H1 (cell line): ENCODE data around the gene TAL2. TPM values are rescaled to one million over a fixed set of nuclear protein-coding genes. Genes with fewer than 3 reads are reported as not detected.

ENCODE experiments used
- CTCF ChIA-PET: fragments of 300-600 bp; sonication (Branson Sonifier 250); formaldehyde crosslinking; loops from one replicate; lab custom pipeline; 2021; ENCODE audit not compliant: partially characterized antibody; lab: Charles Lee
- POLR2A ChIA-PET: fragments of 300-600 bp; sonication (Branson Sonifier 250); formaldehyde crosslinking; loops from one replicate; lab custom pipeline; 2021; ENCODE audit warnings: inconsistent platforms; ENCODE audit not compliant: partially characterized antibody; lab: Charles Lee
- DNase-seq, 2 experiments: peaks; one replicate each; pipeline versions ENCODE4 v3.0.0 to v3.0.0-alpha.2; 2010 to 2022; ENCODE audit warnings: low spot score in 2 of 2, low read depth in 1 of 2, mixed read lengths in 1 of 2
- FAIRE-seq: peaks from 2 replicates; lab custom pipeline; 2011; peaks lifted over from hg19 to GRCh38; lab: Jason Lieb, UNC
- H2AFZ ChIP-seq: 2 replicates; pipeline ENCODE4 v1.8.1; 2012; ENCODE audit warnings: low read length, inconsistent platforms
- H2AK5ac ChIP-seq: 2 replicates; pipeline ENCODE4 v1.6.1; 2013; ENCODE audit warnings: low read depth, low read length
- H2BK120ac ChIP-seq: replicated peaks from 2 replicates; pipeline ENCODE3; 2013; ENCODE audit warnings: low read depth, low read length, inconsistent platforms
- H2BK12ac ChIP-seq: 2 replicates; pipeline ENCODE4 v1.6.1; 2013; ENCODE audit warnings: low read depth, low read length
- H2BK15ac ChIP-seq: 2 replicates; pipeline ENCODE4 v1.6.1; 2013; ENCODE audit warnings: low read length
- H2BK20ac ChIP-seq: 2 replicates; pipeline ENCODE4 v1.6.1; 2013; ENCODE audit warnings: low read length
- H2BK5ac ChIP-seq: 2 replicates; pipeline ENCODE4 v1.6.1; 2013; ENCODE audit warnings: low read depth, low read length
- H3K14ac ChIP-seq: 2 replicates; pipeline ENCODE4 v1.6.1; 2013; ENCODE audit warnings: inconsistent platforms; ENCODE audit not compliant: insufficient read length
- H3K18ac ChIP-seq: 2 replicates; pipeline ENCODE4 v1.6.1; 2013; ENCODE audit warnings: low read length; ENCODE audit errors: extremely low read depth
- H3K23ac ChIP-seq: 2 replicates; pipeline ENCODE4 v1.6.1; 2013; ENCODE audit warnings: inconsistent platforms; ENCODE audit not compliant: insufficient read length
- H3K23me2 ChIP-seq: 2 replicates; pipeline ENCODE4 v1.6.1; 2013; ENCODE audit warnings: low read depth, low read length
- H3K27ac ChIP-seq: 2 replicates; pipeline ENCODE4 v1.6.1; 2011; ENCODE audit warnings: low read depth, low read length, inconsistent platforms
- H3K27me3 ChIP-seq, 4 experiments: replicated peaks in 1 of 4; 1 replicate in 1 of 4; 2 replicates in 3 of 4; pipeline versions ENCODE4 v1.6.1 to v1.8.1; 2011 to 2013; ENCODE audit warnings: low read length in 3 of 4, mild to moderate bottlenecking in 3 of 4, inconsistent platforms in 2 of 4, mixed read lengths in 2 of 4, moderate library complexity in 1 of 4; ENCODE audit not compliant: control insufficient read depth in 3 of 4, insufficient read depth in 3 of 4; ENCODE audit errors: extremely low read depth in 1 of 4
- H3K36me3 ChIP-seq, 4 experiments: 2 replicates each; pipeline versions ENCODE4 v1.6.1 to v1.8.1; 2011 to 2013; ENCODE audit warnings: mild to moderate bottlenecking in 4 of 4, low read length in 3 of 4, moderate library complexity in 2 of 4, control low read depth in 1 of 4, inconsistent platforms in 1 of 4; ENCODE audit not compliant: insufficient read depth in 4 of 4, control insufficient read depth in 2 of 4
- H3K4ac ChIP-seq: replicated peaks from 2 replicates; pipeline ENCODE3; 2013; ENCODE audit warnings: low read length, low read depth, mixed read lengths, inconsistent platforms; ENCODE audit not compliant: insufficient read length
- H3K4me1 ChIP-seq, 4 experiments: replicated peaks in 1 of 4; 1 replicate in 1 of 4; 2 replicates in 3 of 4; pipeline versions ENCODE4 v1.6.1 to v1.8.1; 2011 to 2013; ENCODE audit warnings: low read length in 3 of 4, inconsistent platforms in 2 of 4, mixed read lengths in 1 of 4; ENCODE audit not compliant: insufficient read depth in 4 of 4, control insufficient read depth in 3 of 4
- H3K4me2 ChIP-seq, 2 experiments: 2 replicates each; pipeline versions ENCODE4 v1.6.1 to v1.8.1; 2011 to 2013; ENCODE audit warnings: low read depth in 2 of 2, low read length in 2 of 2, control low read depth in 1 of 2, inconsistent platforms in 1 of 2, mild to moderate bottlenecking in 1 of 2; ENCODE audit not compliant: insufficient read depth in 1 of 2
- H3K4me3 ChIP-seq, 4 experiments: fragments of 200-600, 300-600 bp in 1 of 4; sonication (generic), shearing (Covaris generic), sonication (Bioruptor Twin) in 1 of 4; 2 replicates each; pipeline versions ENCODE4 v1.5.1 to v1.8.1; 2011 to 2016; ENCODE audit warnings: low read length in 4 of 4, low read depth in 3 of 4, control low read depth in 2 of 4, inconsistent platforms in 2 of 4, mild to moderate bottlenecking in 2 of 4, mixed read lengths in 1 of 4, moderate library complexity in 1 of 4; ENCODE audit not compliant: insufficient read depth in 2 of 4; ENCODE audit errors: extremely low read depth in 1 of 4
- H3K56ac ChIP-seq: replicated peaks from 2 replicates; pipeline ENCODE3; 2013; ENCODE audit warnings: low read depth, mild to moderate bottlenecking, mixed read lengths, low read length, inconsistent platforms; ENCODE audit not compliant: insufficient read length
- H3K79me1 ChIP-seq: 2 replicates; pipeline ENCODE4 v1.6.1; 2013; ENCODE audit warnings: low read depth, low read length, control low read depth
- H3K79me2 ChIP-seq, 2 experiments: 2 replicates each; pipeline versions ENCODE4 v1.6.1 to v1.8.1; 2012 to 2013; ENCODE audit warnings: low read length in 2 of 2, mild to moderate bottlenecking in 2 of 2, inconsistent platforms in 1 of 2; ENCODE audit not compliant: insufficient read depth in 2 of 2, control insufficient read depth in 1 of 2
- H3K9ac ChIP-seq, 4 experiments: replicated peaks in 1 of 4; 1 replicate in 1 of 4; 2 replicates in 3 of 4; pipeline versions ENCODE4 v1.6.1 to v1.8.1; 2011 to 2013; ENCODE audit warnings: low read depth in 3 of 4, low read length in 3 of 4, control low read depth in 2 of 4, mild to moderate bottlenecking in 2 of 4, moderate library complexity in 2 of 4, inconsistent platforms in 1 of 4; ENCODE audit errors: extremely low read depth in 1 of 4
- H3K9me3 ChIP-seq, 2 experiments: 2 replicates each; pipeline versions ENCODE4 v1.6.1 to v1.8.1; 2012 to 2013; ENCODE audit warnings: mild to moderate bottlenecking in 2 of 2, moderate library complexity in 2 of 2, control low read depth in 1 of 2, inconsistent platforms in 1 of 2, low read depth in 1 of 2, low read length in 1 of 2, mixed read lengths in 1 of 2; ENCODE audit not compliant: insufficient read depth in 2 of 2
- H4K20me1 ChIP-seq, 2 experiments: replicated peaks in 1 of 2; 2 replicates each; pipeline versions ENCODE3 to v1.8.1; 2011 to 2013; ENCODE audit warnings: inconsistent platforms in 2 of 2, low read length in 2 of 2, mild to moderate bottlenecking in 1 of 2; ENCODE audit not compliant: insufficient read depth in 2 of 2, control insufficient read depth in 1 of 2
- H4K5ac ChIP-seq: 2 replicates; pipeline ENCODE4 v1.6.1; 2013; ENCODE audit warnings: low read length, low read depth, mixed read lengths, inconsistent platforms; ENCODE audit not compliant: insufficient read length
- H4K8ac ChIP-seq: 2 replicates; pipeline ENCODE4 v1.8.0; 2013; ENCODE audit warnings: mild to moderate bottlenecking, moderate library complexity, low read length, inconsistent platforms; ENCODE audit not compliant: insufficient read depth; ENCODE audit errors: extremely low read depth
- H4K91ac ChIP-seq: replicated peaks from 2 replicates; pipeline ENCODE3; 2013; ENCODE audit warnings: low read length, mixed read lengths, inconsistent platforms; ENCODE audit not compliant: insufficient read length
- CTBP2 ChIP-seq: IDR thresholded peaks from 2 replicates; pipeline ENCODE4 v1.7.0; 2011; ENCODE audit warnings: borderline replicate concordance, mild to moderate bottlenecking, moderate library complexity, mixed read lengths, low read length; ENCODE audit not compliant: insufficient read depth, insufficient read length
- EGR1 ChIP-seq: IDR thresholded peaks from 2 replicates; pipeline ENCODE4 v1.6.1; 2011; ENCODE audit warnings: low read depth, low read length, borderline replicate concordance
- GTF2F1 ChIP-seq: IDR thresholded peaks from 2 replicates; pipeline ENCODE4 v1.6.1; 2012; ENCODE audit warnings: low read depth, low read length, improper control_type of control experiment, borderline replicate concordance
- HDAC6 ChIP-seq: IDR thresholded peaks from one replicate; pipeline ENCODE4 v1.7.1; 2012; ENCODE audit warnings: low read depth, mild to moderate bottlenecking, inconsistent platforms, low read length, moderate library complexity
- JUN ChIP-seq: IDR thresholded peaks from 2 replicates; pipeline ENCODE4 v1.6.1; 2011; ENCODE audit warnings: low read depth, mild to moderate bottlenecking, improper control_type of control experiment, low read length
- KDM1A ChIP-seq: fragments of 200-600, 300-600 bp; sonication (generic); IDR thresholded peaks from 2 replicates; pipeline ENCODE4 v1.7.1; 2016; ENCODE audit warnings: mild to moderate bottlenecking, low read length, borderline replicate concordance
- NANOG ChIP-seq: IDR thresholded peaks from 2 replicates; pipeline ENCODE4 v1.6.1; 2011; ENCODE audit warnings: low read length, low read depth, mild to moderate bottlenecking, inconsistent platforms; ENCODE audit not compliant: insufficient read depth, poor library complexity, severe bottlenecking
- RFX5 ChIP-seq: IDR thresholded peaks from 2 replicates; pipeline ENCODE4 v1.6.1; 2011; ENCODE audit warnings: low read depth, low read length, improper control_type of control experiment, borderline replicate concordance
- RXRA ChIP-seq: IDR thresholded peaks from 2 replicates; pipeline ENCODE4 v1.6.1; 2011; ENCODE audit warnings: low read depth, mild to moderate bottlenecking, low read length, moderate library complexity; ENCODE audit not compliant: insufficient read depth
- TAF7 ChIP-seq: optimal IDR thresholded peaks from 2 replicates; pipeline ENCODE3; 2011; ENCODE audit warnings: low read depth, mild to moderate bottlenecking, inconsistent platforms, low read length, moderate library complexity, borderline replicate concordance
- YY1 ChIP-seq: IDR thresholded peaks from 2 replicates; pipeline ENCODE4 v1.6.1; 2011; ENCODE audit warnings: low read depth, mild to moderate bottlenecking, low read length
- WGBS, 2 experiments: shearing (Covaris generic) in 1 of 2; methylation state at CpG; one replicate each; pipeline versions ENCODE4 v1.1.6 to v1.1.7; 2013 to 2015; ENCODE audit warnings: low lambda C conversion rate in 2 of 2, mixed read lengths in 2 of 2, inconsistent platforms in 1 of 2, low coverage in 1 of 2, missing lambda C conversion rate in 1 of 2; ENCODE audit not compliant: insufficient replicate concordance in 2 of 2, insufficient coverage in 1 of 2, insufficient read length in 1 of 2; ENCODE audit errors: extremely low coverage in 1 of 2, missing lambda C conversion rate in 1 of 2; 5-methylcytosine and 5-hydroxymethylcytosine counted together
- polyA plus RNA-seq, 7 experiments: library from polyadenylated mRNA; depleted of rRNA in 3 of 7; stranded (reverse) in 5 of 7; unstranded in 2 of 7; fragments of >200 nt in 5 of 7; fragments of 200-250 nt in 2 of 7; gene quantifications; 1 replicate in 5 of 7; 2 replicates in 1 of 7; 4 replicates in 1 of 7; pipeline versions ENCODE4 v1.2.1 to v1.2.3, GENCODE V29; 2011 to 2013; ENCODE audit warnings: missing spikeins in 2 of 7, mixed read lengths in 2 of 7
- total RNA-seq: library from RNA; stranded (reverse); fragmentation: NEBNext Ultra II Directional; extraction: Animal tissue kit (Norgen Biotek cat#: 25700); gene quantifications from 2 replicates; pipeline ENCODE4 v1.2.1, GENCODE V29; 2021

The TAL2 gene
- total and polyA plus RNA-seq, 2 of the 8 experiments (the other 6 are each of a cell fraction or from before 2014, with no cell fraction given): 0.65 to 0.82 TPM

GRCh38 chr9:105702207-105702606 is 40.0 kb downstream of the TAL2 start:
- no peak overlapping the region for H2BK15ac ChIP-seq
- H3K14ac ChIP-seq: no peak overlapping the region
- no peak overlapping the region for H4K5ac ChIP-seq
- H3K4me3 ChIP-seq: no peak overlapping the region
- POLR2A ChIA-PET: interaction anchor here (0.6 kb wide), 1 partner anchor 46 kb away, joined by 3 read pairs; no protein-coding TSS in a partner anchor
- no peak overlapping the region for H3K27ac ChIP-seq
- H3K79me2 ChIP-seq: peaks cover 0 to under 1% of the 10 kb centered on the region in 2 experiments; a peak in 1 of 4 replicates
- WGBS, 2 experiments: 0% methylated on average over 1 of the region's 1 CpG; no CpG with 5 or more reads in 1 of the 2 experiments
- H2BK12ac ChIP-seq: no peak overlapping the region
- no peak overlapping the region for H4K8ac ChIP-seq
- H2AK5ac ChIP-seq: no peak overlapping the region
- no peak for DNase-seq
- H3K23me2 ChIP-seq: no peaks in the 10 kb centered on the region
- no peak overlapping the region for H3K18ac ChIP-seq
- no peak overlapping the region for H2AFZ ChIP-seq
- H2BK120ac ChIP-seq: no peak overlapping the region
- no peaks in the 10 kb centered on the region for H4K20me1 ChIP-seq
- H3K9ac ChIP-seq: no peak overlapping the region
- no peak overlapping the region for H4K91ac ChIP-seq
- no peaks in the 10 kb centered on the region for H3K79me1 ChIP-seq
- FAIRE-seq: no peak
- no peak overlapping the region for H2BK20ac ChIP-seq
- H3K36me3 ChIP-seq: no peaks in the 10 kb centered on the region
- no peaks in the 10 kb centered on the region for H3K9me3 ChIP-seq
- TF ChIP-seq HDAC6: no peak
- TF ChIP-seq CTBP2: no peak
- no peak for TF ChIP-seq EGR1
- TF ChIP-seq JUN: no peak
- no peak for TF ChIP-seq YY1
- TF ChIP-seq TAF7: no peak
- TF ChIP-seq NANOG: no peak
- TF ChIP-seq GTF2F1: no peak
- TF ChIP-seq RFX5: no peak
- no peak for TF ChIP-seq KDM1A
- no peak for TF ChIP-seq RXRA
- no peak overlapping the region for H3K4ac ChIP-seq
- H3K56ac ChIP-seq: no peak overlapping the region
- H3K23ac ChIP-seq: no peak overlapping the region
- CTCF ChIA-PET: no interaction called here
- no peak overlapping the region for H2BK5ac ChIP-seq
- no peaks in the 10 kb centered on the region for H3K4me1 ChIP-seq
- no peaks in the 10 kb centered on the region for H3K27me3 ChIP-seq
- H3K4me2 ChIP-seq: no peak overlapping the region
